Retina (tissue), 1 donor: ENCODE data around the gene ANGPTL1.
"Not testable (repeated sequence)": the region's sequence is repeated elsewhere in the genome, so short reads cannot be mapped to it uniquely, and the experiment has no call there.

Experiments used
- DNase-seq: peaks from one replicate; pipeline ENCODE4 v3.0.0-alpha.2; 2016

ANGPTL1 gene

GRCh38 chr1:178864326-178864725 is 6.6 kb downstream of the ANGPTL1 start:
- no peak for DNase-seq

DNA sequence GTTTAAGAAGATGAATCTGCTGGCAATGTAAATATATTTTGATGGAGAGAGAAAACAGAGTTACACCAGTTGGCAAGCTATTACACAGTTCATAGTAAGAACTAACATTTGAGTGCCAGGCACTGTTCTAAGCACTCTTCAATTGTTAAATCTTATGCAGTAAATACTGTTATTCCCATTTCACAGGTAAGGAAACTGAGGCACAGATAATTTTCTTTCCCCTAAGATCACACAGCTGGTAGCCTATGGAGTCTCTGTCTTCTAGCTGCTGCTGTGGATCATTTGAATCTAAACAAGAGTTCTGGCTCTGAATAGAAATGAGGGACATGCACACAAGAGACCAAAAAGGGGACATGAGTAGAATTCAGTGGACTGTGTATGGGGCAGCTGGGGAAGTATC is 8.0 kb downstream of the ANGPTL1 start:
- DNase-seq = no peak

GRCh38 chr1:178862416-178862815 is 8.5 kb downstream of the ANGPTL1 start:
- DNase-seq = no peak

- DNase-seq = no peak
Observed at GRCh38 chr1:178857126-178857525, 13.8 kb downstream of the ANGPTL1 start.

DNA sequence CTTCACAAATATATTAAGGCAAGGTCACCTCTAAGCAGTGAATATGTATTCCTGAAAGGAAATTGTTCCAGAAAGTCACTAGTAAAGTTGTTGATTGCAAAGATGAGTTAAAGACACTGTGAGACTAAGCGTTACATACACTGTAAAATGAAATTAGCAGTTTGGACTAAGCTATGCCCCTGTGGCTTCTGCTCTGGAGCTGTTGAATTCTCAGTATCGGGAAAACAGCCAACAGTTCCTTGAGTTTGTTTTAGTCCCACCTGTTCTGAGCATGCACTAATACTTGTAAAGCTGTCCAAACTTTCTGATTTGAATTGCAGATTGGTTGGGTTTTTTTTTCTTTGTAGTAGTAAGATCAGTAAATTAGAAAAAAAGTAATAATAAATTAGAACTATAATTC is 21.0 kb downstream of the ANGPTL1 start:
- no peak for DNase-seq

GRCh38 chr1:178847919-178848318 is 23.0 kb downstream of the ANGPTL1 start:
- not testable (repeated sequence) for DNase-seq

DNA sequence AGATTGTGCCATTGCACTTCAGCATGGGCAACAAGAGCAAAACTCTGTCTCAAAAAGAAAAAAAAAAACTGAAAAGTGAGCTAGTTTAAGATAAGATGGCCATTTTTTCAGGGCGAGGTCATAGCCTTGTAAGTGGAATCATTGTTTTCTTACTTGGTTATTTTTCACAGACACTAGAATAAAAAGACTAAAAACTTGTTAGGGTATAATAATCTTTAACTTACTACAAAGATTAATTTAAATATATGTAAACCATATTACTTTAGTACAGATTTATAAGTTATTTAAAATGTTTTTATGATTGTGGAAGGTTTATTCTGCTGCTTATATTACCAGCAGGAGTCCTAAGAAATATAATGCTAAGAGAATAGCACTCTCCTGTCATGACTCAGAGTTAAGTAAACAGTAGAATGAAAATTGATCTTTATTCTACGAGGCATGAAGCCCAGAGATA is 23.5 kb downstream of the ANGPTL1 start:
- no peak for DNase-seq

DNA sequence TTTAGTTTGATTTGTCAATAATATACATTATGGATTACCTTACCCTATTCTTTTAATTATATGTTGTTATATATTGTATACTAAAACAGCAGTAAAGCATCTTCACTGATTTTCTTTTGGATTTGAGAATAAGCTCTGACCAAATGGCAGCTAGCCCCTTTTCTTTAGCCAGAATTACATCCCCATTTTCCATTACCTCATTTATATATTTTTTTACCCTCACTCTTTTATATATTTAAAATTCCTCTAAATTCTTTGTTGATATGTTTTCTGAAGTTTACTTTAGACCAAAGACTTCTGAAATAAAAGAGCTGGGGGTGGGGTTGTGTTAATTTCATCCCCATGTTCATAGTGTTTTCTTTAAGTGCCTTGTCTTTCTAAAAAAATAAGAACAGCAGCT is 24.6 kb downstream of the ANGPTL1 start:
- no peak for DNase-seq

DNA sequence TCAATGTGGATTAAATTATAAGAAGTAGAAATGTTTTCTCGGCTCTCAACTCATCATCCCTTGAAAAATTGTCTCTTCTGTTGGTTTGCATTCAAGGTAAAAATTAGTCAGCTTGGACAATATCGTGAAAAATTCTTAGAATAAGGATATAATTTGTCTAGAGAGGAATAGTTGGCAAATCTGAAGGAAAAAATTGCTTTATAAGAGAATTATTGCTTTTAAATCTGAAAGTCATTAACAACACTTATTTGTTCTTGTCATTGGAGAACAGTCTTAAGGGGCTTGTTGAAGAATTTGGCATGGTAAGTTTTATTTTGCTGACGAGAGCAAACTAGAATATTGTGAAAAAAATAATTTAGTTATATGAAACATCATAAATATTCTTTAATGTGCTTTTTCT is 26.4 kb downstream of the ANGPTL1 start:
- DNase-seq = no peak

DNA sequence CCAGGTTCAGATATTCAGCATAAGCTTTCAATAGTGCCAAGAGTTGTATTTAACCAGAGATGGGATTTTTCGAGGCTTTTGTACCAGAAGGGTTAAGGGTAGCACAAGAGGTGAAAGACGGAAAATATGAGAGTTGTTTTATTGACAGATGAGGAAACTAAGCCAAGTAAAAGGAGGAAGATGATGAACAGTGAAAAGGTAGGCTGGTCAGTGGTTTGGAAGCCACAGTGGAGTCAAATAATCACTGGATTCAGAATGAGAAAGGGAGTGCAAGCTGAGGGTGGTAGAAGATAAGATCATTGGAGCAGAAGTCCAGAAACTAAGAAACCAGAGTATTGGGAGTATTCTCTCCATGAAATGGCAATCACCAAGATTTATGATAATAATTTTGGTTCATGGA is 45.7 kb downstream of the ANGPTL1 start:
- DNase-seq = no peak

GRCh38 chr1:178821134-178821866 is 49.6 kb downstream of the ANGPTL1 start:
- no peak for DNase-seq

- DNase-seq = no peak
Observed at GRCh38 chr1:178819123-178819522, 51.8 kb downstream of the ANGPTL1 start.

DNA sequence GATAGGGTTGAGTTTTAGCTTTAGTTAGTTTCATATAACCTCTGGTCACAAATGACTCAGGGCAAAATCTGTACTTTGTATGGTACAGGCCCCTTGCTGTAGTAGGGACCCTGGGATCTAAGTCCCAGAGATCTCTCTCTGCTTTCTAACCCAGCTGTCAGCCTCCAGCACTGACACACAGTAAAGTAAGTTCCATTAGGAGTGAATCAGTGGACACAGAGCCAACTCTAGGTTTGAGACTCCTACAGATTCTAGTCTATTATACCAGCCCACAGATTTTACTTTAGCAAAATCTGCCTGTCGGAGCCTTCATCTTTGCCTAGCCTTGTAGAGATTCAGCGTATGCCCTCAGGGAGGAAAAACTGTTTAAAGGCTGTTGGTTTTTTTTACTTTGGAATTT is 52.5 kb downstream of the ANGPTL1 start:
- DNase-seq = no peak

DNA sequence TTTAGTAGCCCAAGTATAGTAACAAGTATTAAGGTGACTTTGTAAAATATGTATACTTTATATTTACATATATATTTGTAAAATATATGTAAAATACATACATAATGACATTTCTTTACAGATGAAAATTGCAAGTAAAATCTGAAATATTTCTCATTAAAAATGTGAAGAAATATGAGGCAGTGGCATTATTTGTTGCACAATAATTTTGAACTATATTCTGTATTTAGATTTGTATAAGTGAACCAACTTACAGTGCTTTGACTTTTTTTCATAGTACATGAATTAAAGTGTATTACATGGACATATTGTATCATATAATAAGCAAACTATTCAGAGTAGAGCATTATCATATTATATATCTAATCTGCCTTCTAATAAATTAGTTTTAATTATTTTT is 60.3 kb downstream of the ANGPTL1 start:
- DNase-seq = no peak

DNA sequence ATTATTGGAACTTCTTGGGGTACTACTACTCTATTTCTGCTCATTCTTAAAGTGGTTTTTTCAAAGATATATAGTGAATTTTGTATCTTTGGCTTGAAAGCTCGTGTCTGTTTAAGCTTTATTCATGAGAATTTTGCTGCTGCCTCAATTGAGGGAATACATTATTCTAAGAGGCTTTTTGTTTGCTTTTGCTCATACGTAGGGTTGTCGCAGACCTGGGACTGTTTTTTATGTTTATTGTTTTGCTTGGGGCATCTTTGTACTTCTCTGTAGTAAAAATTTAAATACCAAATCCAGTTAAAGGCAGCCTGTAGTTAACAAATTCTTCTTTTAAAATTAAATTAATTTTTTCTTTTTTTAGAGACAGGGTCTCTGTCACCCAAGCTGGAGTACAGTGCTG is 62.3 kb downstream of the ANGPTL1 start:
- DNase-seq = no peak

GRCh38 chr1:178806665-178807300 is 64.1 kb downstream of the ANGPTL1 start:
- DNase-seq = no peak

DNA sequence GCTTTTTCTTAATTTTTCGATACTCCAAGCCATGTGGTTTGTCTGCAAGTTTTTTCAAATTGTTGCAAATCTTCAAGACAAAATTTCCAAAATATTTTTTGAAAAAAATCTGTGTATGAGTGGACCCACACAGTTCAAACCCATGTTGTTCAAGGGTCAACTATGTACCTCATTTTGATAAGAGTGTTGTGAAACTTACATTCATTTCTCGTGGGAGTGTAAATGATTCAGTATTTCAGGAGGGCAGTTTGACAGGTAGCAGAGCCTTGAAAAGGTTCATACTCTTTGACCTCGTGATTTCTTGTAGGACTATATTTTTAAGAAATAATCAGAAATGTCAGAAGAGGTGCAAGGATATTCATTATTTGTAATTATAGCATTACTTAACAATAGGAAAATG is 68.0 kb downstream of the ANGPTL1 start:
- no peak for DNase-seq
